NOMO-1 treated with DMSO at 0.1 percent for 48 hours (cell line): ENCODE measurements around the gene HINT2.

ENCODE experiments used
- DNase-seq: peaks from one replicate; lab custom pipeline; 2025; ENCODE audit not compliant: unreplicated experiment; lab: John Stamatoyannopoulos, UW

Gene HINT2

GRCh38 chr9:35776018-35776417 is 38.8 kb downstream of the HINT2 start:
- DNase-seq: no peak

DNA sequence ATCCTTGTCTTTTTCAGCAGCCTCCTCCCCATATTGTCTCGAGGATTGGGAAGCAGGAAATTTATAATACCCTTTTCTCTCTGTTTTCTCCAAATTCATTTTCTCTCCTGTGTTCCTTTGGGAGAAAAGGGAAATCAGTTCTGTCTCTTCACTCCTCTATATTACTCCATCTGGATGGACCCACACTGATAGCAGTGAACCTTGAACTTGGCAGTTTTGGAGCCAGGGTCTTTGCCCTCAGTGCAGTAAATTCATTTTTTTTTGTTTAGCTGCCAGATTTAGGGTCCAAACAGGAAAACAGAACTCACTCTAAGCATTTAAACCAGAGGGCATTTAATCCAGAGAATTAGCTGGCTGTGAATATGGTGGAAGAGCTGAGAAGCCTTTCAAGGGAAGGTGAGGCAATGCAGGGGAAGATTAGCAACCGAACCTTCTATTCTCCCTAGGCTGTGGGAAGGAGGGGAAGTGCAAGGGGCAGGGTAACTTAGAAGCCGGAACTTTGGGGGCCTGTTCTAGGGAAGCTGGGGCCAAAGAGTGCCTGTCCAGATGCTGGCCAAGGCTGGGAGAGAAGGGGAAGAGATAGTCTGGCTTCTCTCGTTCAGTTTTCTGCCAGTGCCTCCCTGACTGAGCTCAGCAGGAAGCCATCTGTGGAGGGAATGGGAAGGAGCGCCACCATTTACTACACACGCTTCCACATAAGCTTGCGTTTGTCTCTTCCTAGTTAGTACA is 39.8 kb downstream of the HINT2 start:
- peak; percentile 75 for DNase-seq

GRCh38 chr9:35771943-35772342 is 42.9 kb downstream of the HINT2 start:
- no peak for DNase-seq

DNA sequence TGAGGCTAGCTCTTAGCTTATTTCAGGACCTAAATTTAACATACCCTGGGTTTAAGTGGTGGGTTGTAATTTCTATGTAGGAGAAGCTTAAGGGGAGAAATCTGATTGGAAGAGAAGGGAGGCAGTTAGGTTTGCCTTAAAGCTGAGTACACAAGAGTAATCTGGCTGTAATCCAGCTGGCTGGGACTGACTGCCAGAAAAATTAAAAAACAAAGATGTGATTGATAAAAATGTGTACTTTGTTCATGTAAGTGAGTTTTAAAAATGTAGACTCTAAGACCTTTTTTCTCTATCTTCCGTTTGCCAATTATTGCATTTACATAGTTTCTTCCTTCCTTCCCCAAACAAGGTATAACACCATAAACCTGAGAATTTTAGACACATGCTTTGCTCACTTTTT is 43.3 kb downstream of the HINT2 start:
- DNase-seq: no peak

GRCh38 chr9:35771075-35771433 is 43.8 kb downstream of the HINT2 start:
- no peak for DNase-seq

DNA sequence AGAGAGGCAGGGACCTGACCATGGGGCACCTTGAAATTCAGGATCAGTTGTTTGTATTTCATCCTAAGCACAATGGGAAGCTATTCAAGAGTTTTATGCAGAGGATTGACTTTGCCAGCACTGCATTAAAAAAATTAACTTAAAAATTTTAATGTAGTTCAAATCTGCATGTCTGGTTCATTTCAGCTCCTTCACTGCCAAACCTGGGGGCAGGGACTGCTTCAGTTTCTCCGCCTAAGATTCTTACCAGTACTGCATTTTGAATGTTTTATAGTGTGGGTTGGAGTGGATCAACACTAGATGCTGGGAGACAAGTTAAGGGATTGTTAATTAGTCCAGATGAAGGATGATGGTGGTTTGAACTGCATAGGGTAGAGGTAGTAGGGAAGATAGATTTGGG is 45.1 kb downstream of the HINT2 start:
- DNase-seq: no peak

DNA sequence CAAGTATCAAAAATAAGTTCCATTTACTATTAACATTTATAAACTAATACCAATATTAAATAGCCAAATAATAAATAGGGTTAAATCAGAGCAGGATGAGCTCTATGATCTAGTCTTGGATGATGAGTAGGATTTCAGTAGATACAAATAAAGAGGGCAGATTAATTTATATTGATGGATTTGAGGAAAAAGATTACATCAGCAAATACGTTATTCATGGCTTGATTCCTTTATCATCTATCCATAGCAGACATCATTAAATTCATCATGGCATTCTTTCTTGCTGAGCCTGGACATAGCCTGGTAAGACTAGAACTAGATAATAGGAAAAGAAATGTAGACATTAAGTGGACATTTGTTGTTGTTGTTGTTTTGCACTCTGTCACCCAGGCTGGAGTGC is 47.4 kb downstream of the HINT2 start:
- DNase-seq: no peak

- no peak for DNase-seq
Observed at GRCh38 chr9:35766997-35767396, 47.8 kb downstream of the HINT2 start.

DNA sequence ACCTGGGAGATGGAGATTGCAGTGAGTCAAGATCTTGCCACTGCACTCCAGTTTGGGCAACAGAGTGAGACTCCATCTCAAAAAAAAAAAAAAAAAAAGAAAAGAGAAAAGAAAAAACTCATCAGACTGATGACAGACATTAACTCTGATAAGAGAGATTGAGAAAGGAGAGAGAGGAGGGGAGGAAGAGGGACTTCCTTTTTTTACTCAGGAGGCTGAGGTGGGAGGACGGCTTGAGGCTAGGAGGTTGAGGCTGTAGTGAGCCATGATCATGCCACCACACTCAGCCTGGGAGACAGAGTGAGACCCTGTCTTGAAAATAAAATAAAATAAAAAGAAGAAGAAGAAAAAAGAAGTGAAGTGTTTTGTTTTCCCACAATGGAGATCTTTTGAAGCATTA is 51.0 kb downstream of the HINT2 start:
- DNase-seq: no peak

DNA sequence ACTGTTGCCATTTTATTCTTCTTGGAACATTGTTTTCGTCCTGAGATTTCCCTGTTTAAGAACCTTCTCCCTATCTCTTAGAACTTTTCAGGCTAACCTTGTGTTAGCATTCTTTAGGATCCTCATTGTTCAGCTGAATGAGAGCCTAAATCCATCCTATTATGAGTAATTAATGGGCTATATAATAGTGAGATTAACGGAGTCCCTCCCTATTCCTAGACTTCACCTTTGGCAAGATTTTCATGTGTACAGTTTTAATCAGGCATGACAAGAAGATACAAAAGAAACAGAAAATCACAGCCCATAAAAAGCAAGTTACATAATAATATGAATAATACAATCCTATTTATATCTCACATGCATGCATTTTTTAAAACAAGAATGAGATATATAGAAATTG is 51.7 kb downstream of the HINT2 start:
- DNase-seq: no peak
